COLO829 (cell line): Measurements from ENCODE around the gene CCSER1.
"Not testable (repeated sequence)": the region's sequence is repeated elsewhere in the genome, so short reads cannot be mapped to it uniquely, and the experiment has no call there.

Experiments used
- DNase-seq: peaks from one replicate; pipeline ENCODE4 v3.0.0; 2012; ENCODE audit warnings: low spot score

Gene CCSER1

GRCh38 chr4:91065117-91065516 lies 937.9 kb downstream of the CCSER1 start:
- DNase-seq: no peak

GRCh38 chr4:91070736-91071135 lies 943.5 kb downstream of the CCSER1 start:
- no peak for DNase-seq

- DNase-seq: peak; percentile 27
These were observed 949.0 kb downstream of the CCSER1 start for GRCh38 chr4:91076147-91076546.

GRCh38 chr4:91085961-91086360 lies 958.8 kb downstream of the CCSER1 start:
- DNase-seq: no peak

GRCh38 chr4:91087743-91088142 lies 960.5 kb downstream of the CCSER1 start:
- no peak for DNase-seq

- DNase-seq: no peak
These were observed 962.0 kb downstream of the CCSER1 start for GRCh38 chr4:91089178-91089577.

GRCh38 chr4:91092398-91092980 lies 965.3 kb downstream of the CCSER1 start:
- no peak for DNase-seq

GRCh38 chr4:91094220-91094619 lies 967.0 kb downstream of the CCSER1 start:
- not testable (repeated sequence) for DNase-seq

- no peak for DNase-seq
These were observed 972.5 kb downstream of the CCSER1 start for GRCh38 chr4:91099666-91100065.

GRCh38 chr4:91108751-91109150 lies 981.6 kb downstream of the CCSER1 start:
- DNase-seq: no peak

GRCh38 chr4:91111556-91111955 lies 984.4 kb downstream of the CCSER1 start:
- DNase-seq: no peak

GRCh38 chr4:91113130-91113706 lies 986.0 kb downstream of the CCSER1 start:
- DNase-seq: peak; percentile 48

GRCh38 chr4:91114386-91114785 lies 987.2 kb downstream of the CCSER1 start:
- no peak for DNase-seq

GRCh38 chr4:91116861-91117260 lies 989.7 kb downstream of the CCSER1 start:
- DNase-seq: peak; percentile 32

GRCh38 chr4:91118597-91118996 lies 991.4 kb downstream of the CCSER1 start:
- DNase-seq: no peak

GRCh38 chr4:91123742-91124141 lies 996.5 kb downstream of the CCSER1 start:
- no peak for DNase-seq

GRCh38 chr4:91127192-91127591 lies 1000.0 kb downstream of the CCSER1 start:
- DNase-seq: no peak

GRCh38 chr4:91127831-91128230 lies 1000.6 kb downstream of the CCSER1 start:
- no peak for DNase-seq

GRCh38 chr4:91128519-91128918 lies 1001.3 kb downstream of the CCSER1 start:
- DNase-seq: no peak

- DNase-seq: no peak
These were observed 1019.9 kb downstream of the CCSER1 start for GRCh38 chr4:91147067-91147466.

GRCh38 chr4:91154041-91154440 lies 1026.8 kb downstream of the CCSER1 start:
- not testable (repeated sequence) for DNase-seq

GRCh38 chr4:91167864-91168653 lies 1040.9 kb downstream of the CCSER1 start:
- DNase-seq: not testable (repeated sequence)

GRCh38 chr4:91170768-91171167 lies 1043.6 kb downstream of the CCSER1 start:
- no peak for DNase-seq
